HEK293 (cell line): ENCODE data around the gene PRRT1B.

Experiments
- CTCF ChIA-PET: fragments of 350-600 bp; formaldehyde crosslinking; extraction: SDS; loops from one replicate; lab custom pipeline; 2021; ENCODE audit warnings: antibody characterized with exemption; lab: Yijun Ruan, JAX
- POLR2A ChIA-PET: fragments of 300-600 bp; formaldehyde crosslinking; extraction: SDS; loops from one replicate; lab custom pipeline; 2020; ENCODE audit warnings: antibody characterized with exemption, inconsistent platforms; lab: Yijun Ruan, JAX
- H3K27ac ChIP-seq: fragments of 200-500 bp; sonication (Bioruptor generic); 2 replicates; pipeline ENCODE4 v1.5.1; 2014; ENCODE audit warnings: low read depth, low read length, control low read depth, inconsistent platforms; ENCODE audit errors: extremely low read depth
- H3K36me3 ChIP-seq, 2 experiments: fragments of 200-500 bp in 1 of 2; sonication (Bioruptor generic) in 1 of 2; 1 replicate in 1 of 2; 2 replicates in 1 of 2; pipeline ENCODE4 v1.5.1; 2014 to 2017; ENCODE audit warnings: inconsistent platforms in 2 of 2, low read length in 2 of 2; ENCODE audit not compliant: control insufficient read depth in 2 of 2, insufficient read depth in 1 of 2
- H3K4me1 ChIP-seq: fragments of 200-500 bp; sonication (Bioruptor generic); 2 replicates; pipeline ENCODE4 v1.5.1; 2014; ENCODE audit warnings: mild to moderate bottlenecking, low read length, inconsistent platforms; ENCODE audit not compliant: control insufficient read depth, insufficient read depth
- H3K4me3 ChIP-seq: 2 replicates; pipeline ENCODE4 v1.5.1; 2011; ENCODE audit warnings: low read depth, mild to moderate bottlenecking, control low read depth, low read length, moderate library complexity
- H3K9me3 ChIP-seq: fragments of 200-500 bp; sonication (Bioruptor generic); 2 replicates; pipeline ENCODE4 v1.5.1; 2014; ENCODE audit warnings: low read depth, low read length, inconsistent platforms; ENCODE audit not compliant: control insufficient read depth, insufficient read depth
- BCL11B ChIP-seq: fragments of 450-650 bp; formaldehyde crosslinking; IDR thresholded peaks from 2 replicates; pipeline ENCODE4 v1.5.1; 2016; ENCODE audit warnings: low read depth, missing biosample characterization, missing genetic modification characterization
- HOXD13 ChIP-seq: sonication (generic); formaldehyde crosslinking; IDR thresholded peaks from 2 replicates; pipeline ENCODE4 v1.8.0; 2022; ENCODE audit warnings: missing genetic modification reagents, borderline replicate concordance
- IKZF3 ChIP-seq: fragments of 450-650 bp; IDR thresholded peaks from 2 replicates; pipeline ENCODE4 v1.5.0; 2018; ENCODE audit warnings: missing biosample characterization, mild to moderate bottlenecking, missing genetic modification characterization, moderate library complexity
- PRDM1 ChIP-seq: fragments of 450-650 bp; formaldehyde crosslinking; IDR thresholded peaks from 2 replicates; pipeline ENCODE4; 2016; ENCODE audit warnings: missing biosample characterization, missing genetic modification characterization
- ZNF114 ChIP-seq: fragments of 450-650 bp; formaldehyde crosslinking; IDR thresholded peaks from 2 replicates; pipeline ENCODE4 v1.5.0; 2017; ENCODE audit warnings: missing biosample characterization, missing genetic modification characterization
- ZNF157 ChIP-seq: fragments of 450-650 bp; formaldehyde crosslinking; IDR thresholded peaks from 2 replicates; pipeline ENCODE4 v1.5.1; 2016; ENCODE audit warnings: missing biosample characterization, missing genetic modification characterization
- ZNF175 ChIP-seq: fragments of 450-650 bp; formaldehyde crosslinking; IDR thresholded peaks from 2 replicates; pipeline ENCODE4 v1.5.1; 2016; ENCODE audit warnings: missing biosample characterization, missing genetic modification characterization
- ZNF221 ChIP-seq: fragments of 450-650 bp; formaldehyde crosslinking; IDR thresholded peaks from 2 replicates; pipeline ENCODE4 v1.5.1; 2017; ENCODE audit warnings: missing biosample characterization, missing genetic modification characterization, borderline replicate concordance
- ZNF521 ChIP-seq: fragments of 450-650 bp; formaldehyde crosslinking; IDR thresholded peaks from 2 replicates; pipeline ENCODE4 v1.5.1; 2017; ENCODE audit warnings: missing biosample characterization, mild to moderate bottlenecking, missing genetic modification characterization
- ZNF677 ChIP-seq: fragments of 450-650 bp; IDR thresholded peaks from 2 replicates; pipeline ENCODE4 v1.5.0; 2018; ENCODE audit warnings: missing biosample characterization, mild to moderate bottlenecking, missing genetic modification characterization, moderate library complexity
- TF ChIP-seq, protein P1 (sequence below): fragments of 450-650 bp; formaldehyde crosslinking; IDR thresholded peaks from 2 replicates; pipeline ENCODE4 v1.5.1; 2016; ENCODE audit warnings: missing biosample characterization, missing genetic modification characterization
- TF ChIP-seq, protein P2 (sequence below): fragments of 450-650 bp; formaldehyde crosslinking; IDR thresholded peaks from 2 replicates; pipeline ENCODE4 v1.5.1; 2016; ENCODE audit warnings: missing biosample characterization, missing genetic modification characterization, borderline replicate concordance
- TF ChIP-seq, protein P3 (sequence below): fragments of 450-650 bp; formaldehyde crosslinking; IDR thresholded peaks from 2 replicates; pipeline ENCODE4 v1.5.1; 2016; ENCODE audit warnings: missing biosample characterization, missing genetic modification characterization
- TF ChIP-seq, protein P4 (sequence below): fragments of 450-650 bp; formaldehyde crosslinking; IDR thresholded peaks from 2 replicates; pipeline ENCODE4 v1.5.1; 2016; ENCODE audit warnings: missing biosample characterization, missing genetic modification characterization, low read depth
- TF ChIP-seq, protein P5 (sequence below): fragments of 450-650 bp; formaldehyde crosslinking; optimal IDR thresholded peaks from 2 replicates; pipeline ENCODE3; 2016; ENCODE audit warnings: missing biosample characterization, mild to moderate bottlenecking, missing genetic modification characterization

The PRRT1B gene

DNA sequence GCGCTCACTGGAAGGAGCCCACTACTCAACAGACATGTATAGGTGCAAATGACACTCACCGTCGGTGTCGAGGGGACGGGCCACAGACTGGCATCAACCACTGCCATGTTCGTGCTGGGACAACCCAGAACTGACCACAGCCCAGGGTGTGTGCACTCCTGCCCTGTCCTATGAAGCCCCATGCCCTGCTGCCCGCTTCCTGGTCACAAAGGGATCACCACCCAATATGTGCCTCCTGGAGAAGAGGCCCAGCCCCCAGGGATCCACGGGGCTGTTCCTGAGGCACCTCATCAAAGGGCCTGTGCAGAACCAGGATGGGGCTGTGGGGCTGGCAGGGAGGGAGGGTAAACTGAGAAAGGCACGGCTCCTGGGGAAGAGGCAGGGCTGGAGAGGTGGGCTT lies 43.1 kb downstream of the PRRT1B start:
- Histone ChIP-seq H3K4me1 (no peaks in the 10 kb centered on the region), H3K36me3 (peaks cover 0 to 51% of the 10 kb centered on the region in 2 experiments; a peak in 2 of 3 replicates)

More for the DNA sequence above, 43.1 kb downstream of the PRRT1B start:
- ChIA-PET POLR2A (interaction anchor here (0.5 kb wide), 1 partner anchor 195 kb away, joined by 3 read pairs; no protein-coding TSS in a partner anchor), CTCF (interaction anchor here (0.7 to 8.8 kb wide), 5 partner anchors 149 to 671 kb away, joined by 3 to 193 read pairs (median 3); partner anchors contain the start of gene RAPGEF1)
- Histone ChIP-seq H3K9me3 (no peaks in the 10 kb centered on the region), H3K4me3 (no peak overlapping the region), H3K27ac (no peak overlapping the region)
- TF ChIP-seq, protein P1, sequence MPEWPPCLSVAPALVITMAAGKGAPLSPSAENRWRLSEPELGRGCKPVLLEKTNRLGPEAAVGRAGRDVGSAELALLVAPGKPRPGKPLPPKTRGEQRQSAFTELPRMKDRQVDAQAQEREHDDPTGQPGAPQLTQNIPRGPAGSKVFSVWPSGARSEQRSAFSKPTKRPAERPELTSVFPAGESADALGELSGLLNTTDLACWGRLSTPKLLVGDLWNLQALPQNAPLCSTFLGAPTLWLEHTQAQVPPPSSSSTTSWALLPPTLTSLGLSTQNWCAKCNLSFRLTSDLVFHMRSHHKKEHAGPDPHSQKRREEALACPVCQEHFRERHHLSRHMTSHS (tag by site-specific recombination), result no peak
- TF ChIP-seq IKZF3 (tag by site-specific recombination), result no peak
- no peak for TF ChIP-seq ZNF221
- TF ChIP-seq, protein P2, sequence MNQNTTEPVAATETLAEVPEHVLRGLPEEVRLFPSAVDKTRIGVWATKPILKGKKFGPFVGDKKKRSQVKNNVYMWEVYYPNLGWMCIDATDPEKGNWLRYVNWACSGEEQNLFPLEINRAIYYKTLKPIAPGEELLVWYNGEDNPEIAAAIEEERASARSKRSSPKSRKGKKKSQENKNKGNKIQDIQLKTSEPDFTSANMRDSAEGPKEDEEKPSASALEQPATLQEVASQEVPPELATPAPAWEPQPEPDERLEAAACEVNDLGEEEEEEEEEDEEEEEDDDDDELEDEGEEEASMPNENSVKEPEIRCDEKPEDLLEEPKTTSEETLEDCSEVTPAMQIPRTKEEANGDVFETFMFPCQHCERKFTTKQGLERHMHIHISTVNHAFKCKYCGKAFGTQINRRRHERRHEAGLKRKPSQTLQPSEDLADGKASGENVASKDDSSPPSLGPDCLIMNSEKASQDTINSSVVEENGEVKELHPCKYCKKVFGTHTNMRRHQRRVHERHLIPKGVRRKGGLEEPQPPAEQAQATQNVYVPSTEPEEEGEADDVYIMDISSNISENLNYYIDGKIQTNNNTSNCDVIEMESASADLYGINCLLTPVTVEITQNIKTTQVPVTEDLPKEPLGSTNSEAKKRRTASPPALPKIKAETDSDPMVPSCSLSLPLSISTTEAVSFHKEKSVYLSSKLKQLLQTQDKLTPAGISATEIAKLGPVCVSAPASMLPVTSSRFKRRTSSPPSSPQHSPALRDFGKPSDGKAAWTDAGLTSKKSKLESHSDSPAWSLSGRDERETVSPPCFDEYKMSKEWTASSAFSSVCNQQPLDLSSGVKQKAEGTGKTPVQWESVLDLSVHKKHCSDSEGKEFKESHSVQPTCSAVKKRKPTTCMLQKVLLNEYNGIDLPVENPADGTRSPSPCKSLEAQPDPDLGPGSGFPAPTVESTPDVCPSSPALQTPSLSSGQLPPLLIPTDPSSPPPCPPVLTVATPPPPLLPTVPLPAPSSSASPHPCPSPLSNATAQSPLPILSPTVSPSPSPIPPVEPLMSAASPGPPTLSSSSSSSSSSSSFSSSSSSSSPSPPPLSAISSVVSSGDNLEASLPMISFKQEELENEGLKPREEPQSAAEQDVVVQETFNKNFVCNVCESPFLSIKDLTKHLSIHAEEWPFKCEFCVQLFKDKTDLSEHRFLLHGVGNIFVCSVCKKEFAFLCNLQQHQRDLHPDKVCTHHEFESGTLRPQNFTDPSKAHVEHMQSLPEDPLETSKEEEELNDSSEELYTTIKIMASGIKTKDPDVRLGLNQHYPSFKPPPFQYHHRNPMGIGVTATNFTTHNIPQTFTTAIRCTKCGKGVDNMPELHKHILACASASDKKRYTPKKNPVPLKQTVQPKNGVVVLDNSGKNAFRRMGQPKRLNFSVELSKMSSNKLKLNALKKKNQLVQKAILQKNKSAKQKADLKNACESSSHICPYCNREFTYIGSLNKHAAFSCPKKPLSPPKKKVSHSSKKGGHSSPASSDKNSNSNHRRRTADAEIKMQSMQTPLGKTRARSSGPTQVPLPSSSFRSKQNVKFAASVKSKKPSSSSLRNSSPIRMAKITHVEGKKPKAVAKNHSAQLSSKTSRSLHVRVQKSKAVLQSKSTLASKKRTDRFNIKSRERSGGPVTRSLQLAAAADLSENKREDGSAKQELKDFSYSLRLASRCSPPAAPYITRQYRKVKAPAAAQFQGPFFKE (tag by site-specific recombination), result no peak
- TF ChIP-seq HOXD13 (CRISPR knock-in tag), result no peak
- TF ChIP-seq ZNF521 (tag by site-specific recombination), result no peak
- TF ChIP-seq, protein P3, sequence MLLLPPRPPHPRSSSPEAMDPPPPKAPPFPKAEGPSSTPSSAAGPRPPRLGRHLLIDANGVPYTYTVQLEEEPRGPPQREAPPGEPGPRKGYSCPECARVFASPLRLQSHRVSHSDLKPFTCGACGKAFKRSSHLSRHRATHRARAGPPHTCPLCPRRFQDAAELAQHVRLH, result no peak
- no peak for TF ChIP-seq PRDM1 (tag by site-specific recombination)
- no peak for TF ChIP-seq ZNF114
- no peak for TF ChIP-seq ZNF175
- TF ChIP-seq ZNF157 (tag by site-specific recombination), result no peak
- TF ChIP-seq, protein P4, sequence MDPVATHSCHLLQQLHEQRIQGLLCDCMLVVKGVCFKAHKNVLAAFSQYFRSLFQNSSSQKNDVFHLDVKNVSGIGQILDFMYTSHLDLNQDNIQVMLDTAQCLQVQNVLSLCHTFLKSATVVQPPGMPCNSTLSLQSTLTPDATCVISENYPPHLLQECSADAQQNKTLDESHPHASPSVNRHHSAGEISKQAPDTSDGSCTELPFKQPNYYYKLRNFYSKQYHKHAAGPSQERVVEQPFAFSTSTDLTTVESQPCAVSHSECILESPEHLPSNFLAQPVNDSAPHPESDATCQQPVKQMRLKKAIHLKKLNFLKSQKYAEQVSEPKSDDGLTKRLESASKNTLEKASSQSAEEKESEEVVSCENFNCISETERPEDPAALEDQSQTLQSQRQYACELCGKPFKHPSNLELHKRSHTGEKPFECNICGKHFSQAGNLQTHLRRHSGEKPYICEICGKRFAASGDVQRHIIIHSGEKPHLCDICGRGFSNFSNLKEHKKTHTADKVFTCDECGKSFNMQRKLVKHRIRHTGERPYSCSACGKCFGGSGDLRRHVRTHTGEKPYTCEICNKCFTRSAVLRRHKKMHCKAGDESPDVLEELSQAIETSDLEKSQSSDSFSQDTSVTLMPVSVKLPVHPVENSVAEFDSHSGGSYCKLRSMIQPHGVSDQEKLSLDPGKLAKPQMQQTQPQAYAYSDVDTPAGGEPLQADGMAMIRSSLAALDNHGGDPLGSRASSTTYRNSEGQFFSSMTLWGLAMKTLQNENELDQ (tag by site-specific recombination), result no peak
- TF ChIP-seq, protein P5, sequence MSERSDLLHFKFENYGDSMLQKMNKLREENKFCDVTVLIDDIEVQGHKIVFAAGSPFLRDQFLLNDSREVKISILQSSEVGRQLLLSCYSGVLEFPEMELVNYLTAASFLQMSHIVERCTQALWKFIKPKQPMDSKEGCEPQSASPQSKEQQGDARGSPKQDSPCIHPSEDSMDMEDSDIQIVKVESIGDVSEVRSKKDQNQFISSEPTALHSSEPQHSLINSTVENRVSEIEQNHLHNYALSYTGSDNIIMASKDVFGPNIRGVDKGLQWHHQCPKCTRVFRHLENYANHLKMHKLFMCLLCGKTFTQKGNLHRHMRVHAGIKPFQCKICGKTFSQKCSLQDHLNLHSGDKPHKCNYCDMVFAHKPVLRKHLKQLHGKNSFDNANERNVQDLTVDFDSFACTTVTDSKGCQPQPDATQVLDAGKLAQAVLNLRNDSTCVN (tag by site-specific recombination), result no peak
- TF ChIP-seq ZNF677 (tag by site-specific recombination), result no peak
- TF ChIP-seq BCL11B (tag by site-specific recombination), result no peak
